ENCODE results near the gene SNAI1. TPM values are rescaled to one million over a fixed set of nuclear protein-coding genes. Genes with fewer than 3 reads are reported as not detected.

SNAI1 gene
- total RNA-seq, 1 experiment from 2014 or later, result 0.90 TPM

DNA sequence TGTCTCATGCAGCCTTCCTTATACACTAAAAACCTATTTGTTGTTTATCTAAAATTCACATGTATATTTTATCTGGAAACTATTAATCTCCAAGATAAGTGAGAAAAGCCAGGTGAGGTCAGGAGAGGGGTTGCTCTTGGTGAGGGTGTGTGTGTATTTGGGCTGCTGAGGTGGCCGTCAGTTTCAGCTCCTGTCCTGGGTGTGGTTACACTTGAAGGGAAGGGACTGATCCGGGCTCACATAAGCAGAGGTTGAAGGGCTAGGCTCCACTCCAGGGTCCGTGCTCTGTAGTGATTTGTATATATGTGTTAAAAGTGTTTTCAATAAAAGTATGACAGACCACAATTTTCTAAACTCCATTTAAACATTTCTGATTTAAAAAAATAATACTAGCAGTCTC, 13.5 kb upstream of the SNAI1 start:
- no peak overlapping the region for H3K27ac Mint-ChIP-seq (ENCODE audit: unreplicated experiment)
- CTCF ChIA-PET, result interaction anchor here (1.6 kb wide), 1 partner anchor 10 kb away, joined by 9 read pairs; no protein-coding TSS in a partner anchor
- no peak overlapping the region for H3K4me3 Mint-ChIP-seq (ENCODE audit: low read depth, unreplicated experiment)
- no peaks in the 10 kb centered on the region for H3K9me3 Mint-ChIP-seq (ENCODE audit: low read depth, unreplicated experiment)
- DNase-seq, result no peak
- H3K27me3 Mint-ChIP-seq (ENCODE audit: unreplicated experiment), result no peaks in the 10 kb centered on the region
- intact Hi-C loops (cut with micrococcal nuclease; ENCODE audit: unreplicated experiment), result no loop called here
- TF ChIP-seq, protein P1, sequence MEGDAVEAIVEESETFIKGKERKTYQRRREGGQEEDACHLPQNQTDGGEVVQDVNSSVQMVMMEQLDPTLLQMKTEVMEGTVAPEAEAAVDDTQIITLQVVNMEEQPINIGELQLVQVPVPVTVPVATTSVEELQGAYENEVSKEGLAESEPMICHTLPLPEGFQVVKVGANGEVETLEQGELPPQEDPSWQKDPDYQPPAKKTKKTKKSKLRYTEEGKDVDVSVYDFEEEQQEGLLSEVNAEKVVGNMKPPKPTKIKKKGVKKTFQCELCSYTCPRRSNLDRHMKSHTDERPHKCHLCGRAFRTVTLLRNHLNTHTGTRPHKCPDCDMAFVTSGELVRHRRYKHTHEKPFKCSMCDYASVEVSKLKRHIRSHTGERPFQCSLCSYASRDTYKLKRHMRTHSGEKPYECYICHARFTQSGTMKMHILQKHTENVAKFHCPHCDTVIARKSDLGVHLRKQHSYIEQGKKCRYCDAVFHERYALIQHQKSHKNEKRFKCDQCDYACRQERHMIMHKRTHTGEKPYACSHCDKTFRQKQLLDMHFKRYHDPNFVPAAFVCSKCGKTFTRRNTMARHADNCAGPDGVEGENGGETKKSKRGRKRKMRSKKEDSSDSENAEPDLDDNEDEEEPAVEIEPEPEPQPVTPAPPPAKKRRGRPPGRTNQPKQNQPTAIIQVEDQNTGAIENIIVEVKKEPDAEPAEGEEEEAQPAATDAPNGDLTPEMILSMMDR (IDR thresholded peaks at IDR 0.05; ENCODE audit: unreplicated experiment), result no peak
- peaks cover 41% of the 10 kb centered on the region for H3K4me1 Mint-ChIP-seq (ENCODE audit: low read depth, unreplicated experiment)
- BruUV-seq (replicated peaks), result no TSS peak
- H3K36me3 Mint-ChIP-seq (ENCODE audit: insufficient read depth, unreplicated experiment), result peaks cover 2% of the 10 kb centered on the region

DNA sequence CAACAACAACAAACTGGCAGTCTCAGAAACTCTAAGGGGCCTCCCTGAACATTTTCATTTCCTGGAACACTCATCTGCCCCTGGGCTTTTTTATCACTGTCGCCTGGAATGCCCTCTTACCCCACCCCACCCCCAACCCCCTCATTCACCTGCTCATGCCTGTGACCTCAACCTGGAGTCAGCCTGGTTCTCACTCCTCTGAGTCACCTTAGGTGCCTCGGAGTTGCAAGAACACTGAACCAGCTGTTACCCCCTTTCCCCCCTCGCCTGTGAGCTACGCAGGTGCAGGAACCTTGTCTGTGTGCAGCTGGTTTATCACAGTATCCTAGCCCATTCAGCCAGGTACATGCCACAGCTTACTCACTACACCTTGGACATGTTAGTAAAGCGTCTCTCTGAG, 12.8 kb upstream of the SNAI1 start:
- Mint-ChIP-seq H3K27me3 (ENCODE audit: unreplicated experiment) (no peaks in the 10 kb centered on the region), H3K4me3 (ENCODE audit: low read depth, unreplicated experiment) (no peak overlapping the region), H3K4me1 (ENCODE audit: low read depth, unreplicated experiment) (peaks cover 41% of the 10 kb centered on the region), H3K36me3 (ENCODE audit: insufficient read depth, unreplicated experiment) (no peaks in the 10 kb centered on the region), H3K27ac (ENCODE audit: unreplicated experiment) (no peak overlapping the region), H3K9me3 (ENCODE audit: low read depth, unreplicated experiment) (no peaks in the 10 kb centered on the region)
- TF ChIP-seq, protein P1 (IDR thresholded peaks at IDR 0.05; ENCODE audit: unreplicated experiment), result no peak
- no TSS peak for BruUV-seq (replicated peaks)
- DNase-seq, result no peak
- intact Hi-C loops (cut with micrococcal nuclease; ENCODE audit: unreplicated experiment), result no loop called here
- CTCF ChIA-PET, result interaction anchor here (0.6 to 1.6 kb wide), 4 partner anchors 9 to 794 kb away, joined by 4 to 9 read pairs (median 4); no protein-coding TSS in a partner anchor

DNA sequence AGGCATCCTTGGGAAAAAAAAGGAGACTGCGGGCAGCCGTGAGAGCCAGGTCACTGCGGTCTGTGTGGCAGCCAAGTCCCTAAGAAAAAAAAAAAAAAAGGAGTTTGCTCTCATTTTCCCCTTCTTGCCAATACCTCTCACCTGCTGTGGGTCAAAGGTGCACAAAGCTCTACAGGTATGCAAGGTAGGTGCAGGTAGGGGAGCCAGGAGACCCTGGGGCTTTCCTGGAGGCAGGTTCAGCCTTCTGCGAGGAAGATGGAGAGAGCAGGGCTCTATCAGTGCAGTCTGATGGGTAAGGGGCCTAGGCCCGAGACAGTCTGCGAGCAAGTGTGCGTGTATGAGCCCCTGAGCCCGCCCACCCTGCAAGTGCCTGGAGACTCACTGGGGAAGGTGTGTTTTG, 12.3 kb upstream of the SNAI1 start:
- no peaks in the 10 kb centered on the region for H3K36me3 Mint-ChIP-seq (ENCODE audit: insufficient read depth, unreplicated experiment)
- BruUV-seq (replicated peaks), result no TSS peak
- CTCF ChIA-PET, result interaction anchor here (0.6 to 1.6 kb wide), 6 partner anchors 8 to 1638 kb away, joined by 3 to 9 read pairs (median 4); no protein-coding TSS in a partner anchor
- no peak overlapping the region for H3K4me3 Mint-ChIP-seq (ENCODE audit: low read depth, unreplicated experiment)
- intact Hi-C loops (cut with micrococcal nuclease; ENCODE audit: unreplicated experiment), result no loop called here
- no peaks in the 10 kb centered on the region for H3K9me3 Mint-ChIP-seq (ENCODE audit: low read depth, unreplicated experiment)
- TF ChIP-seq, protein P1 (IDR thresholded peaks at IDR 0.05; ENCODE audit: unreplicated experiment), result no peak
- no peaks in the 10 kb centered on the region for H3K27me3 Mint-ChIP-seq (ENCODE audit: unreplicated experiment)
- DNase-seq, result no peak
- H3K4me1 Mint-ChIP-seq (ENCODE audit: low read depth, unreplicated experiment), result peaks cover 39% of the 10 kb centered on the region
- no peak overlapping the region for H3K27ac Mint-ChIP-seq (ENCODE audit: unreplicated experiment)

DNA sequence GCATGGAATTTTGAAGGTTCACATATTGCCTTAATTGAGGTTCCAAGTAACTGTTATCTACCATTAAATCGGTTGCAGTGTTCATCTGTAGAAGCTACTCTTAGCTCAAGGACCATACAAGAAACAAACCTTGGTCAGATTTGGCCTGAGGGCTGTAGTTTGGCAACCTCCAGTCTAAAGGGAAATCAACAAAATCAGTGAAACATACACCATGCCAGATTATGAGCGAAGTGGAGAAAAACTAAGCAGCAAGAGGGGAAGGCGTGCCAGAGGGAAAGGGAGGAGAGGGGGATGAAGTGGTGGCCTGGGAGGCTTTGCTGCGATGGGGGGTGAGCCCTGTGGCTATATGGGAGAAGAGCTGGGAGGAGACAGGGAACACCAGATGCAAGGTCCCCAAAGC, 8.8 kb upstream of the SNAI1 start:
- CTCF ChIA-PET, result interaction anchor here (1.9 kb wide), 1 partner anchor 97 kb away, joined by 5 read pairs; no protein-coding TSS in a partner anchor
- H3K9me3 Mint-ChIP-seq (ENCODE audit: low read depth, unreplicated experiment), result no peaks in the 10 kb centered on the region
- H3K27me3 Mint-ChIP-seq (ENCODE audit: unreplicated experiment), result no peaks in the 10 kb centered on the region
- intact Hi-C loops (cut with micrococcal nuclease; ENCODE audit: unreplicated experiment), result no loop called here
- BruUV-seq (replicated peaks), result no TSS peak
- TF ChIP-seq, protein P1 (IDR thresholded peaks at IDR 0.05; ENCODE audit: unreplicated experiment), result no peak
- H3K27ac Mint-ChIP-seq (ENCODE audit: unreplicated experiment), result no peak overlapping the region
- no peaks in the 10 kb centered on the region for H3K36me3 Mint-ChIP-seq (ENCODE audit: insufficient read depth, unreplicated experiment)
- H3K4me3 Mint-ChIP-seq (ENCODE audit: low read depth, unreplicated experiment), result no peak overlapping the region
- DNase-seq, result no peak
- H3K4me1 Mint-ChIP-seq (ENCODE audit: low read depth, unreplicated experiment), result peaks cover 34% of the 10 kb centered on the region

Measured in Calu3 (cell line).